ENCODE results near the gene OR6C76. TPM values are rescaled to one million over a fixed set of nuclear protein-coding genes. Genes with fewer than 3 reads are reported as not detected.

OR6C76 gene
- not detected in 2 replicates for total RNA-seq
- polyA plus RNA-seq: not detected in 2 replicates

DNA sequence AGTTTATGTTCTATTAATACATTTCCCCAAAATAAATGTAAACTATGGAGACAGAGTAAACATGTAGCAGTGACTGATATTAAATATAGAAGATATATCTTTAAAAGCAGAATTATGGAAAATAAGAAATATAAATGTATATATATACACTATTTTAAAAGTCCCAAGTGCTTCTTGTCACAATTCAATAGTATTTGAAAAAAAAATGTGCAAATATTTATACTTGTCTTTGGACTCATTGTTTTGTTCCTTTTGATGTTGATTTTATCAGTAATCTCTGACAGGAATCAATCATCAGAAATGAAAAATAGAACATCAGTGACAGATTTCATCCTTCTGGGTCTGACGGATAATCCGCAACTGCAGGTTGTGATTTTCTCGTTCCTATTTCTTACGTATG, at the start of gene OR6C76:
OR6C76 (plus strand) TSS at position 301 of the 400 bp plus-strand sequence; CDS start at position 301, 0 bp downstream.
- H3K9me3 ChIP-seq (ENCODE audit: low read depth): no peaks in the 10 kb centered on the region
- no peaks in the 10 kb centered on the region for H3K9me2 ChIP-seq (replicated peaks; ENCODE audit: insufficient read depth)
- no peaks in the 10 kb centered on the region for H3K36me3 ChIP-seq (replicated peaks; ENCODE audit: insufficient read depth, low read depth)
- no peaks in the 10 kb centered on the region for H4K20me1 ChIP-seq (ENCODE audit: insufficient read depth, poor library complexity, severe bottlenecking)
- H3K4me3 ChIP-seq: no peak within 1 kb of the TSS
- no peak within 1 kb of the TSS for H3K27ac ChIP-seq
- H2AFZ ChIP-seq: no peak within 1 kb of the TSS
- no peak within 1 kb of the TSS for H3K4me2 ChIP-seq
- DNase-seq (ENCODE audit: low spot score): no peak
- TF ChIP-seq EZH2 (IDR thresholded peaks at IDR 0.05; ENCODE audit: borderline replicate concordance): no peak
- TF ChIP-seq CTCF (IDR thresholded peaks at IDR 0.05; ENCODE audit: poor library complexity): no peak
- no peak for TF ChIP-seq EZH2phosphoT487 (IDR thresholded peaks at IDR 0.05; ENCODE audit: low read depth, severe bottlenecking, unreplicated experiment)
- WGBS (ENCODE audit: low lambda C conversion rate, missing lambda C conversion rate): 92% methylated on average over 4 of the region's 4 CpGs
- no peaks in the 10 kb centered on the region for H3K79me2 ChIP-seq
- no peaks in the 10 kb centered on the region for H3K4me1 ChIP-seq (ENCODE audit: insufficient read depth)
- H3K27me3 ChIP-seq: no peaks in the 10 kb centered on the region

- Histone ChIP-seq H3K9me3 (ENCODE audit: low read depth) (no peaks in the 10 kb centered on the region), H4K20me1 (ENCODE audit: insufficient read depth, poor library complexity, severe bottlenecking) (no peaks in the 10 kb centered on the region), H3K27ac (no peak overlapping the region), H3K4me2 (no peak overlapping the region), H2AFZ (no peak overlapping the region), H3K4me3 (no peak overlapping the region), H3K4me1 (ENCODE audit: insufficient read depth) (no peaks in the 10 kb centered on the region), H3K27me3 (no peaks in the 10 kb centered on the region), H3K36me3 (replicated peaks; ENCODE audit: insufficient read depth, low read depth) (no peaks in the 10 kb centered on the region), H3K9me2 (replicated peaks; ENCODE audit: insufficient read depth) (no peaks in the 10 kb centered on the region), H3K79me2 (no peaks in the 10 kb centered on the region)
- no peak for DNase-seq (ENCODE audit: low spot score)
- TF ChIP-seq EZH2phosphoT487 (IDR thresholded peaks at IDR 0.05; ENCODE audit: low read depth, severe bottlenecking, unreplicated experiment) (no peak), EZH2 (IDR thresholded peaks at IDR 0.05; ENCODE audit: borderline replicate concordance) (no peak), CTCF (IDR thresholded peaks at IDR 0.05; ENCODE audit: poor library complexity) (no peak)
These were observed 40.2 kb upstream of the OR6C76 start for GRCh38 chr12:55385891-55386290.

- H2AFZ ChIP-seq: no peak overlapping the region
- DNase-seq (ENCODE audit: low spot score): no peak
- H3K79me2 ChIP-seq: no peaks in the 10 kb centered on the region
These were observed 33.8 kb upstream of the OR6C76 start for GRCh38 chr12:55392032-55392795.

More at GRCh38 chr12:55392032-55392795, 33.8 kb upstream of the OR6C76 start:
- no peak overlapping the region for H3K27ac ChIP-seq
- TF ChIP-seq EZH2 (IDR thresholded peaks at IDR 0.05; ENCODE audit: borderline replicate concordance): no peak
- no peak for TF ChIP-seq CTCF (IDR thresholded peaks at IDR 0.05; ENCODE audit: poor library complexity)
- no peak for TF ChIP-seq EZH2phosphoT487 (IDR thresholded peaks at IDR 0.05; ENCODE audit: low read depth, severe bottlenecking, unreplicated experiment)
- H3K9me3 ChIP-seq (ENCODE audit: low read depth): no peaks in the 10 kb centered on the region
- H3K4me2 ChIP-seq: no peak overlapping the region
- no peaks in the 10 kb centered on the region for H3K4me1 ChIP-seq (ENCODE audit: insufficient read depth)
- no peaks in the 10 kb centered on the region for H3K27me3 ChIP-seq
- H3K9me2 ChIP-seq (replicated peaks; ENCODE audit: insufficient read depth): no peaks in the 10 kb centered on the region
- no peaks in the 10 kb centered on the region for H3K36me3 ChIP-seq (replicated peaks; ENCODE audit: insufficient read depth, low read depth)
- no peak overlapping the region for H3K4me3 ChIP-seq
- WGBS (ENCODE audit: low lambda C conversion rate, missing lambda C conversion rate): 89% methylated on average over 23 of the region's 23 CpGs
- H4K20me1 ChIP-seq (ENCODE audit: insufficient read depth, poor library complexity, severe bottlenecking): no peaks in the 10 kb centered on the region
